Erythroblast (primary cell): ENCODE measurements around the gene SLC17A2.
"Not testable (repeated sequence)": the region's sequence is repeated elsewhere in the genome, so short reads cannot be mapped to it uniquely, and the experiment has no call there.

Source experiments
- GATA1 ChIP-seq: IDR thresholded peaks from 2 replicates; pipeline ENCODE4 v1.6.1; 2011; ENCODE audit warnings: low read depth, mild to moderate bottlenecking, control low read depth, low read length, moderate library complexity
- POLR2A ChIP-seq: IDR thresholded peaks from 2 replicates; pipeline ENCODE4 v1.6.1; 2011; ENCODE audit warnings: mild to moderate bottlenecking, low read length

DNA sequence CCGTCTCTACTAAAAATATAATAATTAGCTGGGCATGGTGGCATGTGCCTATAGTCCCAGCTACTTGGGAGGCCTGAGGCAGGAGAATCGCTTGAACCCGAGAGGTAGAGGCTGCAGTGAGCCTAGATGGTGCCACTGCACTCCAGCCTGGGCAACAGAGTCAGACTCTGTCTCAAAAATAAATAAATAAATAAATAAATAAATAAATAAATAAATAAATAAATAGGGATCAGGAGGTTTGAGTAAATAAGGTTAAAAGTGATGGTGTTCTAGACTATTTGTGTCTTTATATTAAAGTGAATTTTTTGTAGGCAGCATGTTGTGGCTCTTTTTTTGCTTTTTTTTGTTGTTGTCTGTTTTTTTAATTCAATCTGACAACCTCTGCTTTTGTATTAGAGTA, 17.0 kb upstream of the SLC17A2 start:
- not testable (repeated sequence) for TF ChIP-seq GATA1, POLR2A
